DMS 273 (cell line): ENCODE results near the gene E2F2.

Experiments
- DNase-seq: peaks from one replicate; lab custom pipeline; 2025; ENCODE audit not compliant: unreplicated experiment; lab: John Stamatoyannopoulos, UW

The E2F2 gene

GRCh38 chr1:23530747-23531561, at the start of gene E2F2:
E2F2 (minus strand) TSS chr1:23531233; CDS start chr1:23530793, 440 bp downstream.
- DNase-seq, result peak; percentile 94

DNA sequence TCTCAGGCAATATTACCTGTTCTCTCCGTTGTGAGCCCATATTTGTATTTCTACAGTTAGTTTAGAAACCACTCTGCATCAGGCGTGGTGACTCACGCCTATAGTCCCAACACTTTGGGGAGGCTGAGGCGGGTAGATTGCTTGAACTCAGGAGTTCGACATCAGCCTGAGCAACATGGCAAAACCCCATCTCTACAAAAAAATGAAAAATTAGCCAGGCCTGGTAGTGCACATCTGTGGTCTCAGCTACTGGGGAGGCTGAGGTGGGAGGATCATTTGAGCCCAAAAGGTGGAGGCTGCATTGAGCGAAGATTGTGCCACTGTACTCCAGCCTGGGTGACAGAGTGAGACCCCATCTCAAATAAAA, 47.9 kb upstream of the E2F2 start:
- DNase-seq, result no peak

DNA sequence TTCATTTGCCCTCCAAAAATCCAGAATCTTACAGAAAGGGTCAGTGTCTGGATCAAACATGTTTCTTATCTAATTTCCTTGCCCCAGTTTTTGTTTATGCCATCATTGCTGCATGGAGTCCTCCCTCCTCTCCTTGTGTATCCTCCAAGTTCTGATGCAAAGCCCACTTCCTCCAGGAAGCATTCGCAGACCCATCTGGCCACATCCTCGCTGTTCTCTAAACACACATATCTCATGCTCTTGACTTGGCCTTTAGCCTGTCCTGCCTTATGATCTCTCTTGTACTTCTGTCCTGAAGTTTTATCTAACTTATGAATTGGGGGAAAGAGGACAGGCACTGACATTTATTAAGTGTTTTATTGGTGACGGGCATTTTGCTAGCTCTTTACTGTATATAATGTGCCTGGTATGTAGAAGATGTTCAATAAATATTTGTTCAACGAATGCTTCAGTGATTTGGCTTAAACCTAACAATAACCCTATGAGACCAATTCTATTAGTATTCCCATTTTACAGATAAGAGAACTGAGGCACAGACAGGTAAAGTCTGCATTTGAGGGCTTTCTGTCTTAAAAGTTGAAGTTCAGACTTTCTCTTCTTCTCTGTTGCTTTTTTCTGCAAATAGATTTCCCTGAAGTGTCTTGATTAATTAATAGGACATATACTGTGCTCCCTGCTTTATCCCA, 47.4 kb upstream of the E2F2 start:
- DNase-seq, result no peak

DNA sequence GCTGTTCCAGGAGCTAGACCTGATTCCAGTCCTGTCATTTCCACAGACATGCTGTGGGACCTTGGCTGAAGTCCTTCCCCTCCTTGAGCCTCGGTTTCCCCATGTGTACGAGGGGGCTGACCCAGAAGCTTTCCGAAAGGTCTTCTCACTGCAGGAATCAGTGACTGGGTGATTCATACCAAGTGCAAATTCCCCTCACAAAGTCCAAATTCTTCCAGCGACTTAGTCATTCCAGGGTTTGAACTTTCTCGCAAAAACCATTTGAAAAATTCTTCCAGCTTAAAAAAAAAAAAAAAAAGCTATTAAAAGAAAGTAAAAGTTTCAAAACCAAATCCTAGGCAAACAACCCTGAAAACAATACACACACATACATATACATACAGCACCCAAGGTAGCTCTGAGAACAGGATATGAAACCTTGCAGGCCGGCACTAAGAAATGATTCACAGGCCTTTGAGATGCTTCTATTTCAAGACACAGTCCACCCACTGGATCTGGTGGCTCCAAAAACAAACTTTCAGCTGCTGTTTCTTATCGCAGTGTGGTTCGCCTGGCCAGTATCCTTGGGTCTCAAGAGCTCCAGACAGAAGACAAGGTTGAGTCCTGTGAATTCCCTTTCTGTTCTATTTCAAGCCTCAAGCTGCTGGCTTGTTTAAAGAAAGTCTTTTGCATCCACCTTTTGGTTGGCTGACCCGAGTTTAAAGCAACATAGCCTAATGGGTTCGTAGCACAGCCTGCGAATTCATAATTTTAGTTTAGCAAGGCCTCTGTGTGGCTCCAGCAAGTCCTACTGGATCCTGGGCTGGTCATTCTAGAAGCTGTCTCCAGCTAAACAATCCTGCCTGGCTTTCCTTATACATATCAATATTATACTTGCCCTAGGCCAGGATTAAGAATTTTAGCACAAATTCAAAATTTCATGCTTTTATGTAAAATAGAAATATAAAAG, 46.3 kb upstream of the E2F2 start:
- no peak for DNase-seq

DNA sequence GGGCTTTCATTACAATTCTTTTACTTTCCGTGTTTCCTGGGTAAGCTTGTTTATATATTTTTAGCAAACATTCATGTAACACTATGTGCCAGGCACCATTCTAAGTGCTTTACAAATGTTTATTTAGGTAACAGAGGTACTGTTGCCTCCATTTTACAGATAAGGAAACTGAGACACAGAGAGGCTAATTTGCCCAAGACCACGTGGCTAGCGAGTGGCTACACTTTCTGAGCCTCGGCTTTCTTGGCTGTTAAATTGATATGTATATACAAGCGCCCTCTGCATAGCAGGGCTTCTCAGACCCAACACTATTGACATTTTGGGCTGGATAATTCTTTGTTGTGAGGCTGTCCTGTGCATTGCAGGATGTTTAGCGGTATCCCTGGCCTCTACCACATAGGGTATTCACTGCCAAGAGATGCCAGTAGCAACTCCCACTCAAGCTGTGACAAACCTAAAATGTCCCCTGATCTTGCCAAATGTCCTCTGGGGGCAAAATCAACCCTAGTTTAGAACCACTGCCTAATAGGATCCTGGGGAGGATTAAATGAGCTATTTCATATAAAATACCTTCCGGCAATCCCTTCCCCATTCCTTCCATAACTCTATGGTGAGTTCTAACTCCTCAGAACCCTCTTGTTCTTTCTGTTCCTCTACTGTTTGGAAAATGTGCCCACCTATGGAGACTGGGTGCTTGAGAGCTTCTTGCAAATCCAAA, 45.5 kb upstream of the E2F2 start:
- DNase-seq, result no peak

DNA sequence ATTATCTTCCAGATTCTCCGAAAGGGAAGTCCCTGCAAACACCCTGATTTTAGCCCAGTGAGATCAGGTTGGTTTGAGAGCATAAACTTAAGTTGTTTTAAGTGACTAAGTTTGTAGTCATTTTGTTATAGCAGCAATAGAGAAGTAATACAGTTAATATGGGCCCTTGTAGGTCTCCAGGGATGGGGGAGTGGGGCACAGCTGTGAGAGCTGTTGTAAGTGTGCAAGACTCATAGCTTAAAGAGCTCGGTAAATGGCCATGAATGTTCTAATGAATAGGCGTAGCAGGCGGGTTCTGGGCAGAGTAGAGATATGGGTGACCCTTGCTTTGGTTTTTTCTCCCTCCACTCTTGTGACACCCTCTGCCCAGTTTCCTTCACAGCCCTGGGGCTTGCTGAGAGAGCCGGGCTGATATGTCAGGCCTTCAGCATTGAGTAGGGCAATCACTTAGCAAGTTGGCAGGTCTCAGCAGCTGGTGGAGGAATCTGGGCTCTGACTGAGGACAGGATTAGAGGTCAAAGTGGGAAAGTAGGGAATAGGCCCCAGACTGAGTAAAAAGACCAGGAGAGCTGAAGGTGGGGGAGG, 44.3 kb upstream of the E2F2 start:
- DNase-seq, result no peak

GRCh38 chr1:23574265-23574754, 43.3 kb upstream of the E2F2 start:
- DNase-seq, result no peak

- no peak for DNase-seq
These were observed 42.6 kb upstream of the E2F2 start for GRCh38 chr1:23573574-23574182.

- DNase-seq, result no peak
These were observed 40.4 kb upstream of the E2F2 start for GRCh38 chr1:23571465-23571864.

GRCh38 chr1:23570001-23570691, 39.1 kb upstream of the E2F2 start:
- no peak for DNase-seq

- DNase-seq, result peak; percentile 62
These were observed 37.8 kb upstream of the E2F2 start for GRCh38 chr1:23568608-23569383.

- DNase-seq, result peak; percentile 56
These were observed 37.1 kb upstream of the E2F2 start for GRCh38 chr1:23567996-23568607.

DNA sequence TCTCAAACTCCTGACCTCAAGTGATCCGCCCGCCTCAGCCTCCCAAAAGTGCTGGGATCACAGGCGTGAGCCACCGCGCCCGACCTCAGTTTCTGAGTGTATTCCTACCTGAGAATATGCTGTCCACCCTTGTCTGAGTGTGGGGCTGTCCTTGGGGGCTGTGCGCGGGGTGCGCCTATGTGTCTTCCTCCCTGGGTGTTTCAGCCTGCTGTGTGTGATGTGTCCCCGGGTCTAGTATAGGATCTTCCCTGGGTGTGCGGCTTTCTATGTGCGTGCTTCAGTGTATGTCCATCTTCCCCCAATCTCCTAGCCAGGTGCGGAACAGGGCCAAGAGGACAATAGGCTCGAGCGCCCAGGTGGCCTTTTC, 36.6 kb upstream of the E2F2 start:
- no peak for DNase-seq

DNA sequence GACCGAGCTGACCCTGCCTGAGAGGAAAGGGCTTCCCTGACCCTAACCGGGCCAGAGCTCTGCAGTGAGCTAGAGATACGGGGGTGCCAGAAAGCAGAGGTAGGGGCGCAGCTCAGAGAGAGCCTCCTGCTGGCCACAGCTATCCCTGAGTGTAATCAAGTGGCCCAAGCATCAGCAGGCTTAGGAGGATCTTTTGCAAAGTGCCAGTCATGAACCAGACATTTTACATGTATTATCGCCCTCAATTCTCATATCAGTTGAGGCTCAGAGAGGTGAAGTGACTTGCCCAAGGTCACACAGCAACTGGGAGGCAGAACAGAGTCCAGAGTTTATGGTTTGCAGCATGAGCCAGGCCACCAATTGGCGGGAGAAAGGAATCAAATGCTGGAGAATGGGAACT, 35.3 kb upstream of the E2F2 start:
- no peak for DNase-seq

- DNase-seq, result no peak
These were observed 34.7 kb upstream of the E2F2 start for GRCh38 chr1:23565776-23566175.

DNA sequence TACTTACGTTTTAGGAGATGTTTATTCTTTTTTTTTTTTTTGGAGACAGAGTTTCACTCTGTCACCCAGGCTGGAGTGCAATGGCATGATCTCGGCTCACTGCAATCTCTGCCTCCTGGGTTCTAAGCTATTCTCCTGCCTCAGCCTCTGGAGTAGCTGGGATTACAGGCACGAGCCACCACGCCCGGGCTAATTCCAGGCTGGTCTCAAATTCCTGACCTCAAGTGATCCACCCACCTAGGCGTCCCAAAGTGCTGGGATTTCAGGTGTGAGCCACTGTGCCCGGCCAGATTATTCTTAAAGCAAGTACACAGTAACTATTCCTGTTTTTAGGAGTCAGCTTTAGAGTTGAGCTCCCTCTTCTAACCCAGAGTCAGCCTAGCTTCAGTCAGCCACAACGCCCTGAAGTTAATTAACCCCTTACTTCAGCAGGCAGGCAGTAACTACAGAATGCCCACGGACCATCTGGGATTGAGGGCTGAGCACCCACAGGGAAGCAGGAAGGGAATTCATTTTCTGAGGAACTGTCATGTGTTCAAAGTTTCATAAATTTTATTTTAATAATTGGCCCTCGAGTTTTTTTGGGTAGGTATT, 33.6 kb upstream of the E2F2 start:
- peak; percentile 52 for DNase-seq

- no peak for DNase-seq
These were observed 32.8 kb upstream of the E2F2 start for GRCh38 chr1:23563755-23564374.
